Karpas-422 (cell line): ENCODE data around the gene CNPPD1. TPM values are rescaled to one million over a fixed set of nuclear protein-coding genes. Genes with fewer than 3 reads are reported as not detected.

ENCODE experiments used
- DNase-seq: peaks from one replicate; pipeline ENCODE4 v3.0.0-alpha.2; 2015
- H2AFZ ChIP-seq: fragments of 200-600 bp; sonication (generic); 2 replicates; pipeline ENCODE4 v1.6.1; 2014; ENCODE audit warnings: antibody characterized with exemption, low read length, mixed read lengths
- H3K27ac ChIP-seq: fragments of 200-600 bp; sonication (generic); 2 replicates; pipeline ENCODE4 v1.5.1; 2014; ENCODE audit warnings: mild to moderate bottlenecking, low read length, moderate library complexity
- H3K27me3 ChIP-seq: fragments of 200-600 bp; sonication (generic); 2 replicates; pipeline ENCODE4 v1.6.1; 2014; ENCODE audit warnings: low read length, mixed read lengths
- H3K36me3 ChIP-seq: fragments of 200-600 bp; sonication (generic); 2 replicates; pipeline ENCODE4 v1.6.1; 2014; ENCODE audit warnings: low read length, mixed read lengths; ENCODE audit not compliant: insufficient read depth
- H3K4me1 ChIP-seq: fragments of 200-600 bp; sonication (generic); 2 replicates; pipeline ENCODE4 v1.6.1; 2014; ENCODE audit warnings: mild to moderate bottlenecking, low read length, mixed read lengths
- H3K4me2 ChIP-seq: fragments of 200-600 bp; sonication (generic); 2 replicates; pipeline ENCODE4 v1.6.1; 2014; ENCODE audit warnings: low read length, low read depth, mild to moderate bottlenecking; ENCODE audit not compliant: poor library complexity, severe bottlenecking
- H3K4me3 ChIP-seq: fragments of 200-600 bp; sonication (generic); 2 replicates; pipeline ENCODE4 v1.5.1; 2014; ENCODE audit warnings: mild to moderate bottlenecking, antibody characterized with exemption, low read length, mixed read lengths
- H3K79me2 ChIP-seq: fragments of 200-600 bp; sonication (generic); 2 replicates; pipeline ENCODE4 v1.6.1; 2014; ENCODE audit warnings: mild to moderate bottlenecking, low read length, mixed read lengths
- H3K9ac ChIP-seq: fragments of 200-600 bp; sonication (generic); 2 replicates; pipeline ENCODE4 v1.6.0; 2014; ENCODE audit warnings: low read length
- H3K9me2 ChIP-seq: fragments of 200-600 bp; sonication (generic), shearing (Covaris generic); replicated peaks from 2 replicates; pipeline ENCODE4 v1.6.0; 2014; ENCODE audit warnings: mild to moderate bottlenecking, low read length, moderate library complexity; ENCODE audit not compliant: insufficient read depth
- H3K9me3 ChIP-seq: fragments of 300-700, 200-600 bp; sonication (generic); 2 replicates; pipeline ENCODE4 v1.6.1; 2014; ENCODE audit warnings: low read length, mixed read lengths
- H4K20me1 ChIP-seq: fragments of 200-600 bp; sonication (generic); 2 replicates; pipeline ENCODE4 v1.6.1; 2014; ENCODE audit warnings: mild to moderate bottlenecking, antibody characterized with exemption, low read length, low read depth; ENCODE audit not compliant: insufficient read depth
- total RNA-seq: library from RNA; depleted of rRNA; stranded (reverse); fragments of >200 nt; shearing (Covaris generic); gene quantifications from 2 replicates; pipeline ENCODE4 v1.2.3, GENCODE V29; 2014; ENCODE audit warnings: low replicate concordance

CNPPD1 gene
- total RNA-seq, 1 experiment from 2014 or later = 38.7 TPM

GRCh38 chr2:219127037-219127635 is 49.6 kb downstream of the CNPPD1 start:
- no peaks in the 10 kb centered on the region for H3K27me3 ChIP-seq
- H3K79me2 ChIP-seq = no peaks in the 10 kb centered on the region

DNA sequence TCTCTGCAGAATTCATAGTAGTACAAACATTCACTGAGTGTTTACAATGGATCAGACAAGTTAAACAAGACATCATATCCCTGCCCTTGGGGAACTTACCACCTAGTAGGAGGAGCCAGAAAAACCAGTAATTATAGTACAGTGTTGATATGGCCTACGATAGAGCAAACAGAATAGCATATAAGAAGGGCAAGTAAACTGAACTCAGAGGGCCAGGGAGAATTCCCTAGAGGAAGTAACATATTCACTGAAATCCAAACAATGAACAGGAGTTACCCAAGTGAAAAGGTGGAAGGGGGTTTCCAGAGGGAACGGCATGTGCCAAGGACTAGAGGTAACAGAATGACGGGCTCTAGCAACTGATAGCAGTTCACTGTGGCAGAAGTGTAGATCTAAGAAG is 50.2 kb downstream of the CNPPD1 start:
- Histone ChIP-seq H3K4me3 (no peak overlapping the region), H3K4me1 (no peaks in the 10 kb centered on the region), H3K9me3 (no peaks in the 10 kb centered on the region), H3K9me2 (no peaks in the 10 kb centered on the region), H3K9ac (no peak overlapping the region), H3K4me2 (no peak overlapping the region), H4K20me1 (no peaks in the 10 kb centered on the region), H3K79me2 (no peaks in the 10 kb centered on the region), H3K36me3 (no peaks in the 10 kb centered on the region), H3K27me3 (no peaks in the 10 kb centered on the region), H3K27ac (no peak overlapping the region), H2AFZ (no peak overlapping the region)
- DNase-seq = no peak

More at GRCh38 chr2:219127037-219127635, 49.6 kb downstream of the CNPPD1 start:
- H3K9me2 ChIP-seq = no peaks in the 10 kb centered on the region
- DNase-seq = no peak
- H4K20me1 ChIP-seq = no peaks in the 10 kb centered on the region
- H3K4me3 ChIP-seq = no peak overlapping the region
- no peaks in the 10 kb centered on the region for H3K4me1 ChIP-seq
- no peaks in the 10 kb centered on the region for H3K9me3 ChIP-seq
- H2AFZ ChIP-seq = no peak overlapping the region
- H3K36me3 ChIP-seq = no peaks in the 10 kb centered on the region
- H3K9ac ChIP-seq = no peak overlapping the region
- no peak overlapping the region for H3K4me2 ChIP-seq
- no peak overlapping the region for H3K27ac ChIP-seq

- no peak overlapping the region for H3K27ac ChIP-seq
- no peaks in the 10 kb centered on the region for H3K79me2 ChIP-seq
- no peaks in the 10 kb centered on the region for H3K4me1 ChIP-seq
- no peak overlapping the region for H3K4me3 ChIP-seq
- H3K9me3 ChIP-seq = no peaks in the 10 kb centered on the region
- H3K4me2 ChIP-seq = no peak overlapping the region
- H3K9ac ChIP-seq = no peak overlapping the region
- H2AFZ ChIP-seq = no peak overlapping the region
- H3K36me3 ChIP-seq = no peaks in the 10 kb centered on the region
- no peak for DNase-seq
- H3K27me3 ChIP-seq = no peaks in the 10 kb centered on the region
- no peaks in the 10 kb centered on the region for H3K9me2 ChIP-seq
- no peaks in the 10 kb centered on the region for H4K20me1 ChIP-seq
These were observed 50.8 kb downstream of the CNPPD1 start for GRCh38 chr2:219125886-219126270.

DNA sequence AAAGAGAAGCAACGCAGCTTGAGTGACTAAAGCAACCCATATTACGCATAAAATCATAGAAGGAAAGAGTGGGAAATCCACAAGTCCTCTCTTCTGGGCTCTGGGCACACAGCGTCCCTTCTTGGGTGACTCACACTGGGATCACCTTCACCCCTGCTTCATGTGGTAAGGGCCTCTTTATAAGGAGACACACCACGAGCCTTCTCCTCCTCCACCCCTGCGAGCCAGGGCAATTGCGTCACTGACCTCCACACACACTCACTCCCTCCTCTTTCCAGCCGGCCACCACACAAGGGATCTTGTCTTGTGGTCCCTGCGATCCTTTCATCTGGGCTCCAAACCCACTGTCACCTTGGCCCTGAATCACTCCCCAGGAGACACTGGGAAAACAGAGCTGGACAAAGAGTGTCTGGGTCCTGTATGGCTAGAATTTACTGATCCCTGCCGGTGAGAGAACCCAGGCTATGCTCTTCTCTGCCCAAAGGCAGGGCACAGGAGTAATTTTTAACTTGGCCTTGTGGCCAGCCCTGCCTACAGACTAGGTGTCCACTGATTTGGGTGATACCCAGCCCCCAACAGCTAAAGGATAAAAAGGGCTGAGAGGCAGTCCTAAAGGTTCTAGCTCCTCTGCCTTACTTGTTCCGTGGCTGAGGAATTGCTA is 51.4 kb downstream of the CNPPD1 start:
- DNase-seq = no peak

DNA sequence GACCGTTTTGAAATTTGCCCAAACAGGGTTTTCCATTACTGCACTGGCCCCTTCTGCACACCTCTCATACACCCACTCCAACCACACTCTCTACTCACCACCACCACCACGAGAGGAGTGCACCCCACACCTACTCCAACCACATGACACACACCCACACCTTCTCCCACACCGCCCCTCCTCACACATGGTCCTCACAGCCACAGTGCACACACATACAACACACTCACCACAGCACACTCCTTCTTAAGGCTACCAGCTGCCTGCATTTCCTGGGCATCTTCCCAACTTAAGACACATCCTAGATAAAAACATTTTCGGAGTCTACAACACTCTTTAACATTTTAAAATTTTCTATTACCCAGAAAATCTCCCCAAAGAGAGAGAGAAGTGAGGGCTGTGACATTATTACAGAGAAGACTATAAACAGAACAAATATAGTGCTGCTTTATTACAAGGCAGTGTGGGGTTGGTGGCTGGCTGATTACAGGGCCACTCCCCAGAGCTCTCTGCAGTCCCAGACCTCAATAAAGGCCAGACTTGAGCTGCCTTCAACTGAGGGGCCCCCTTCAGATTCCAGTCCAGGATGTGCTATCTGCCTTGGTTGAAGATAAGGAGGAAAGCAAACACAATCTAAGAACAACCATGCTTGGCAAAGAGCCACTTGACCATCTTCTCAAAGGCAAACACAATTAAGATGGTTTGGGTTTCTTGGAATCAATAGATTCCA is 52.2 kb downstream of the CNPPD1 start:
- no peaks in the 10 kb centered on the region for H3K9me2 ChIP-seq
- no peak overlapping the region for H2AFZ ChIP-seq
- H3K36me3 ChIP-seq = no peaks in the 10 kb centered on the region
- DNase-seq = no peak
- H3K27ac ChIP-seq = no peak overlapping the region
- no peaks in the 10 kb centered on the region for H4K20me1 ChIP-seq
- no peaks in the 10 kb centered on the region for H3K4me1 ChIP-seq
- no peak overlapping the region for H3K4me3 ChIP-seq
- no peaks in the 10 kb centered on the region for H3K79me2 ChIP-seq
- H3K4me2 ChIP-seq = no peak overlapping the region
- H3K9me3 ChIP-seq = no peaks in the 10 kb centered on the region
- H3K9ac ChIP-seq = no peak overlapping the region
- no peaks in the 10 kb centered on the region for H3K27me3 ChIP-seq

More for the DNA sequence above, 51.4 kb downstream of the CNPPD1 start:
- Histone ChIP-seq H3K4me1 (no peaks in the 10 kb centered on the region), H3K9ac (no peak overlapping the region), H3K4me3 (no peak overlapping the region), H3K27me3 (no peaks in the 10 kb centered on the region), H3K4me2 (no peak overlapping the region), H3K9me2 (no peaks in the 10 kb centered on the region), H3K36me3 (no peaks in the 10 kb centered on the region), H3K27ac (no peak overlapping the region), H4K20me1 (no peaks in the 10 kb centered on the region), H3K9me3 (no peaks in the 10 kb centered on the region), H2AFZ (no peak overlapping the region), H3K79me2 (no peaks in the 10 kb centered on the region)

DNA sequence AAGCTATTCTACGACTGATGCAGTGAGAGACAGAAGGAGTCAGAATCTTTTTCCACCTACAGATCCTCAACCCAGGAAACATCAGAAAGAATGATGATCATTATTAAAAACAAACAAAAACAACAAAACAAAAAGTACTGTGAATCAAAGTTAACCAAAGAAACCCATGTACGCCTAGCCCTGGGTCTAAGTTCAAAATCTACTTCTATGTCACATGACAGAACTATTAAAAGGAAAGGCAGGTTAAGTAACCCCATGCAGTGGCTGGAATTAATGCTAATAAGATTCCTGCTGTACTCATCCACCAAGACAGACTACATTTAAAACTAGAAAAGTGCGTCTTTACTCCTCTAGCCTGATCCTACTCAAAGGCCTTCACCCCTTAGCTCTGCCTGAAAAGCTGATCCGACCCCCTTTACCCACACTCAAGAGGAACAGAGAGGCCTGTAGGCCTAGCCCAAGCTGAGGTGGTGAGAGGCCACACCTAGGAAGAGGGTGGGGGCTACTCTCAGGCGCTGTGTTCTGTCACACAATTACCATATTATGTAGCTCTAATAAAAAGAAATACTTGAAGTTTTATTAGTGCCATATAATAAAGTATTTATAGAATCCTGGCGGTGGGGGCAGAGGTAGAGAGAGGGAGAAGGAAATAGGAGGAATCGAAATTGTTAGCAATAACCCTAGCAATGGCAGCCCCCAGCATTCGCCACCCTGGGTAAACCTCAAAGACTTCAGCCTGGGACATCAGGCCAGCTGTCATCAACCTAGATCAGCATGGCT is 53.2 kb downstream of the CNPPD1 start:
- no peaks in the 10 kb centered on the region for H3K27me3 ChIP-seq
- DNase-seq = no peak
- H3K4me1 ChIP-seq = no peaks in the 10 kb centered on the region
- H4K20me1 ChIP-seq = peaks cover 5% of the 10 kb centered on the region; the same call in 1 of the 2 replicates
- H3K4me2 ChIP-seq = no peak overlapping the region
- H3K9me3 ChIP-seq = no peaks in the 10 kb centered on the region
- H3K4me3 ChIP-seq = no peak overlapping the region
- no peak overlapping the region for H3K27ac ChIP-seq
- H3K9ac ChIP-seq = no peak overlapping the region
- H3K9me2 ChIP-seq = no peaks in the 10 kb centered on the region
- H2AFZ ChIP-seq = no peak overlapping the region
- no peaks in the 10 kb centered on the region for H3K36me3 ChIP-seq
- no peaks in the 10 kb centered on the region for H3K79me2 ChIP-seq

DNA sequence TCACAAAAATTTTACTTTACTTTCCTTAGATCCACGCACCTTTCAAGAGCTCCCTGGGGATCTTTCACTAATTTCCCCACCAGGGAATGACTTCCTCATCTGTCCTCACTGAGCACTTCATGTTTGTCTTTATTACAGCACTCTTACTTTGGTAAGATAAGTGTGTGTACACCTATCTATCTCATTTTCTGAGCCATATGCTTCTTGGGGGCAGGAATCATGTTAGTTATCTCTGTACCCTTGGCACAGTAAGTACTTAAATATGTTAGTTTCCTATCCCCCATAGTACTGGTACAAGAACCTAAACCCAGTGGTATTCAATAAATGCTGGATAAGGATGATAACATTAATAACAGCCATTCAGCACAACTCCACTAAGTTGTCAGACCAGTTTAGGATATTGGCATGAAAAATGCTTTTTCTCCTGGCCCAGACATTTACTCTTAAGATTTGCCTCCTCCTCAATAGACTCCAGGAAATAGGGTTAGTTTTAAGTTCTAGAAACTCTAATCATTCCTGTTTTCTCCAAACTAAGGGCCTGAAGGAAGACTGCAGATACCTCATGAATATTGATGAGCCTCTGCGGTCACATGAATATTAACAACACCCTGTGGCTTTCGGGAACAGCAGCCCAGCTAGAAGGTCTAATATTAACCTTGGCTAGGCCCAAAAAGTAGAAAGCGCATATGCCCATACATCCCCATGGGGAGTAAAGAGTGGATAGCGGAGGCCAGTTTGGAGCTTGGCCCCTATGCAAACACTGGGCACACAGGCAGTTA is 54.3 kb downstream of the CNPPD1 start:
- no peaks in the 10 kb centered on the region for H3K9me3 ChIP-seq
- no peak overlapping the region for H2AFZ ChIP-seq
- H3K27me3 ChIP-seq = no peaks in the 10 kb centered on the region
- no peak overlapping the region for H3K4me3 ChIP-seq
- no peak overlapping the region for H3K9ac ChIP-seq
- no peaks in the 10 kb centered on the region for H3K79me2 ChIP-seq
- peaks cover 5% of the 10 kb centered on the region; the same call in 1 of the 2 replicates for H4K20me1 ChIP-seq
- no peak overlapping the region for H3K27ac ChIP-seq
- no peaks in the 10 kb centered on the region for H3K36me3 ChIP-seq
- DNase-seq = no peak
- H3K4me1 ChIP-seq = no peaks in the 10 kb centered on the region
- H3K9me2 ChIP-seq = no peaks in the 10 kb centered on the region
- no peak overlapping the region for H3K4me2 ChIP-seq
